MG63 (cell line): Measurements from ENCODE around the gene ACAD10. TPM values are rescaled to one million over a fixed set of nuclear protein-coding genes. Genes with fewer than 3 reads are reported as not detected.
"Not testable (repeated sequence)": the region's sequence is repeated elsewhere in the genome, so short reads cannot be mapped to it uniquely, and the experiment has no call there.

ENCODE experiments used
- DNase-seq: peaks from one replicate; pipeline ENCODE4 v3.0.0-alpha.2; 2020
- H3K27me3 ChIP-seq: fragments of 250-450 bp; sonication (Bioruptor Pico); 2 replicates; pipeline ENCODE4 v1.5.1; 2020; ENCODE audit warnings: mild to moderate bottlenecking, moderate library complexity
- H3K36me3 ChIP-seq: fragments of 250-450 bp; sonication (Bioruptor Pico); 2 replicates; pipeline ENCODE4 v1.5.1; 2020; ENCODE audit warnings: mild to moderate bottlenecking, moderate library complexity
- H3K4me3 ChIP-seq: fragments of 250-450 bp; sonication (Bioruptor Pico); 2 replicates; pipeline ENCODE4 v1.5.1; 2020; ENCODE audit warnings: mild to moderate bottlenecking, moderate library complexity
- H3K9me3 ChIP-seq: fragments of 250-450 bp; sonication (Bioruptor Pico); 2 replicates; pipeline ENCODE4 v1.5.1; 2020; ENCODE audit warnings: mild to moderate bottlenecking, moderate library complexity
- total RNA-seq: library from RNA; depleted of rRNA; stranded (reverse); fragments of >200 nt; shearing (Covaris generic); gene quantifications from 2 replicates; pipeline ENCODE4 v1.2.3, GENCODE V29; 2014; ENCODE audit warnings: low replicate concordance

The ACAD10 gene
- total RNA-seq, 1 experiment from 2014 or later, result 17.3 TPM

DNA sequence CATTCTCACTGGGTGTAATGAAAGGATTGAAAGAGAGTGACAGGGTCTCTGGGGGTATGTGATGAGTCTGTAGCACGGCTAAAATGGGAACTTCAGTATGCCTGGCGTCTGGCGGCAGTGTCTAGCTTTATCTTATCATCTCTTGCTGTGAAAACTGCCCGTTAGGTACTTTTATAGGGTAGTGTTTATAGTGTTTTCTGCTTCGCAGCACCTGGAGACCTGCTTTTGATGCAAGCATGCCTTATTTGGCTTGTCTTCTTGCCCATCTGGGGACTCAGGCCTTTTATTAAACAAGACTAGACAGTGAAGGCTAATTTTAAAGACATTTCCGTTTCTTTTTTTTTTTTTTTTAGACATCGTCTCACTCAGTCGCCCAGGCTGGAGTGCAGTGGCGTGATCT lies 44.6 kb downstream of the ACAD10 start:
- Histone ChIP-seq H3K36me3 (no peaks in the 10 kb centered on the region; the same call in 1 of the 2 replicates), H3K9me3 (no peaks in the 10 kb centered on the region), H3K4me3 (no peak overlapping the region), H3K27me3 (no peaks in the 10 kb centered on the region)
- DNase-seq, result no peak

- no peak for DNase-seq
- Histone ChIP-seq H3K36me3 (no peaks in the 10 kb centered on the region; the same call in 1 of the 2 replicates), H3K27me3 (no peaks in the 10 kb centered on the region), H3K4me3 (no peak overlapping the region), H3K9me3 (no peaks in the 10 kb centered on the region)
Measured at GRCh38 chr12:111732786-111733185, 46.9 kb downstream of the ACAD10 start.

- no peak overlapping the region for H3K4me3 ChIP-seq
- H3K36me3 ChIP-seq, result peaks cover 2% of the 10 kb centered on the region; the same call in 1 of the 2 replicates
- DNase-seq, result no peak
- no peaks in the 10 kb centered on the region for H3K9me3 ChIP-seq
- H3K27me3 ChIP-seq, result no peaks in the 10 kb centered on the region
Measured at GRCh38 chr12:111733340-111733915, 47.6 kb downstream of the ACAD10 start.

DNA sequence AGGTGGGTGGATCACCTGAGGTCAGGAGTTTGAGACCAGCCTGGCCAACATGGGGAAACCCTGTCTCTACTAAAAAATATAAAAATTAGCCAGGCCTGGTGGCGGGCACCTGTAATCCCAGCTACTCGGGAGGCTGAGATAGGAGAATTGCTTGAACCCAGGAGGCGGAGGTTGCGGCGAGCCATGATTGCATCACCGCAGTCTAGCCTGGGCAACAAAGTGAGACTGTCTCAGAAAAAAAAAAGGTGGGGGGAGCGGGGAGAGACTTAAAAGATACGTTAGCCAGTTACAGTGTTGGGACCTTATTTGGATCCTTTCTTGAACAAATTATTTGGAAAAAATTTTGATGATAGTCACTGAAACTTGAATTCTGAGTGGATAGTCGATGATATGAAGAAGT lies 53.7 kb downstream of the ACAD10 start:
- H3K27me3 ChIP-seq, DNase-seq, H3K9me3 ChIP-seq, H3K36me3 ChIP-seq, H3K4me3 ChIP-seq: not testable (repeated sequence)

DNA sequence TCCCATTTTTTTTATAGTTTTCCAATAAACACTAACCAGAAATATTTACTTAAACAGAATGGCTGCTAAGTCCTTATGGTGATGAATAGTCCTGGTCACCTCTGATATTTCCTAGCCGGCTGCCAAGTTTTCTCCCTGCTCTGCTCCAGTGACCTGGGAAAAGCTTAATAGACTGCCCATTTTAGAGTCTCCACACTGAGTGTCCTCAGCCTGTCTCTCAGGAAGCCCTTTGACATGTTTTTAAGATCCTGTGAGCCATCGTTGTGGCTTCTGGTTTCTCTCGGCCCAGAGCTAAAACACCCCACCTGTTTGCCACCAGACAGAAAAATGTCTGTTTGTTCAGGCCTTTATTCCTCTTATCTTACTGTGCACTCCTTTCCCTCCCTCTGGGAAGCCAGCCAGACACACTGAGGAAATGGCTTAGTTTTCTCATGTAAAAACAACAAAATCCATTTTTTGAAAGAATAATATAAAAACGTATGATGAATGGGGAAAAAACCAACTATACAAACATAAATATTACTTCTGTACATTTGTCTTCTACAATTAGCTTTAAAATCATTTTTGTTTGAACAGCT lies 55.5 kb downstream of the ACAD10 start:
- peaks cover 6% of the 10 kb centered on the region for H3K36me3 ChIP-seq
- no peaks in the 10 kb centered on the region for H3K27me3 ChIP-seq
- no peak for DNase-seq
- H3K4me3 ChIP-seq, result no peak overlapping the region
- no peaks in the 10 kb centered on the region for H3K9me3 ChIP-seq

DNA sequence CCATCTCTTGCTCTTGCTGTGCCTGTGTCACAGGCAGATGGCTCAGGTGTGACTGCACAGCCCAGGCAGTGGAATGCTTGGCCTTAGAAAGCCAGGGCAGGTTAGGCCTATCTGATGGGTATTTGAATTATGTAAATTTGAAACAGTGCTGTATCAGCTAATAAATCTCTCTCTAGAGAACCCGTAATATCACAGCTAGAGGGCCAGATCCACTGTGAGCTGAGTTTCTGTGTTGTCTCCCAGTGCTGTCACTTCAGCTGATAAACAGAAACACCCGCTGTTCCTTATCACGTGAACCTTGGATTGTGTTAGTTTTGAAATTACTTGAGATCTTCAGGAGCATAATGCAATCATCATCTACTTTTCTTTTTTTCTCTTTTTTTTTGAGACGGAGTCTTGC lies 59.4 kb downstream of the ACAD10 start:
- Histone ChIP-seq H3K4me3 (no peak overlapping the region), H3K27me3 (no peaks in the 10 kb centered on the region), H3K9me3 (no peaks in the 10 kb centered on the region), H3K36me3 (peaks cover 3% of the 10 kb centered on the region)
- no peak for DNase-seq

DNA sequence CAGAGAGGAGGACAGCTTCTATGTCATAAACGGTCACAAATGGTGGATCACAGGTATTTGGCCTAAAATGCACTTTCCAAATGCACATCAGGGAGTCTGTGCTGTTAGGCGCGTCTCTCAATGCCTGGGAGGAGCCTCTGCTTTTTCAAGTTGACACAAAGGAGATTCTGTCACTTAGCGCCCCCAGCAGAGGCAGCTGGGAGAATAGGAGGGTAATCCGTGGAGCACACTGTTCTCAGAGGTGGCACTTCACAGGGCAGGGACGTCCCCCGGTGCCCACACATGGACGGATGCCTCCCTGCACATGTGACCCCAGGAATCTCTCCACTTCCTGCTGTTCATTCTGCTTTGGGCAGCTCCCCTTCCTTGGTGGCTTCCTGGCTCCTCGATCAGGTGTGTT lies 61.5 kb downstream of the ACAD10 start:
- peaks cover 3% of the 10 kb centered on the region for H3K36me3 ChIP-seq
- H3K27me3 ChIP-seq, result no peaks in the 10 kb centered on the region
- H3K9me3 ChIP-seq, result no peaks in the 10 kb centered on the region
- no peak overlapping the region for H3K4me3 ChIP-seq
- no peak for DNase-seq

DNA sequence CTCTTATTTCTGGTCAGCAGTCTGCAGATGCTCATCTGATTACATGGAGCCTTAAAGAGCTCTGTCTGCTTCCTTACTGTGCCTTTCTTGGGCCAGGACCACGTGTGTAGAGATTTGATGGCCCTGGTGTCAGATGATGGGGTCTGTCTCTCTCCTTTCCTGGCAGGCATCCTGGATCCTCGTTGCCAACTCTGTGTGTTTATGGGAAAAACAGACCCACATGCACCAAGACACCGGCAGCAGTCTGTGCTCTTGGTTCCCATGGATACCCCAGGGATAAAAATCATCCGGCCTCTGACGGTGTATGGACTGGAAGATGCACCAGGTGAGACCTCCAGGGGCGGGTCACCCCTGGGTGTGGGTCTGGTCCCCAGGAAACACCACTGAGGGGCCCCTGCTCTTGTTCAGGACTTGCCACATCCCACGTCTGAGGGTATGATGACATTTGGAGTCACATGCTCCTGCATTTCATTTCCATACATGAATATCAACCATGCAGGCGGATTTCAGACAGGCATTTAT lies 62.4 kb downstream of the ACAD10 start:
- DNase-seq, result no peak
- H3K27me3 ChIP-seq, result no peaks in the 10 kb centered on the region
- H3K36me3 ChIP-seq, result peaks cover 3% of the 10 kb centered on the region
- H3K4me3 ChIP-seq, result no peak overlapping the region
- H3K9me3 ChIP-seq, result no peaks in the 10 kb centered on the region

DNA sequence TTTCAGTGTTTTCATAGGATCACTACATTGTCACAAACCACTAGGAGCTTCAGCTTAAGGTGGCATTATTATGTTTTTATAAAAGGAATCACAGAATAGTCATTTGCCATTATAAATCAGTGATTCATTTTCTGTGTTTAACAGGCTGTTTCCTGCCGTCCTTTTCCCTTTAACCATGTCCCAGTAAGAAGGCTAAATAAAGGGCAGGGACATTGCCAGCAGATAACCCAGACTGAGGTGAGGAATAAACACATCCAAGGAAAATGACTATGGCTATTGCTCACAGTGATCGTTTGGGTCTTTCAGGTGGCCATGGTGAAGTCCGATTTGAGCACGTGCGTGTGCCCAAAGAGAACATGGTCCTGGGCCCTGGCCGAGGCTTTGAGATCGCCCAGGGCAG lies 63.0 kb downstream of the ACAD10 start:
- DNase-seq, result no peak
- no peaks in the 10 kb centered on the region for H3K27me3 ChIP-seq
- H3K4me3 ChIP-seq, result no peak overlapping the region
- H3K9me3 ChIP-seq, result no peaks in the 10 kb centered on the region
- peaks cover 3% of the 10 kb centered on the region for H3K36me3 ChIP-seq

GRCh38 chr12:111749391-111749790 lies 63.5 kb downstream of the ACAD10 start:
- peaks cover 3% of the 10 kb centered on the region for H3K36me3 ChIP-seq
- no peak overlapping the region for H3K4me3 ChIP-seq
- no peak for DNase-seq
- H3K9me3 ChIP-seq, result no peaks in the 10 kb centered on the region
- no peaks in the 10 kb centered on the region for H3K27me3 ChIP-seq

DNA sequence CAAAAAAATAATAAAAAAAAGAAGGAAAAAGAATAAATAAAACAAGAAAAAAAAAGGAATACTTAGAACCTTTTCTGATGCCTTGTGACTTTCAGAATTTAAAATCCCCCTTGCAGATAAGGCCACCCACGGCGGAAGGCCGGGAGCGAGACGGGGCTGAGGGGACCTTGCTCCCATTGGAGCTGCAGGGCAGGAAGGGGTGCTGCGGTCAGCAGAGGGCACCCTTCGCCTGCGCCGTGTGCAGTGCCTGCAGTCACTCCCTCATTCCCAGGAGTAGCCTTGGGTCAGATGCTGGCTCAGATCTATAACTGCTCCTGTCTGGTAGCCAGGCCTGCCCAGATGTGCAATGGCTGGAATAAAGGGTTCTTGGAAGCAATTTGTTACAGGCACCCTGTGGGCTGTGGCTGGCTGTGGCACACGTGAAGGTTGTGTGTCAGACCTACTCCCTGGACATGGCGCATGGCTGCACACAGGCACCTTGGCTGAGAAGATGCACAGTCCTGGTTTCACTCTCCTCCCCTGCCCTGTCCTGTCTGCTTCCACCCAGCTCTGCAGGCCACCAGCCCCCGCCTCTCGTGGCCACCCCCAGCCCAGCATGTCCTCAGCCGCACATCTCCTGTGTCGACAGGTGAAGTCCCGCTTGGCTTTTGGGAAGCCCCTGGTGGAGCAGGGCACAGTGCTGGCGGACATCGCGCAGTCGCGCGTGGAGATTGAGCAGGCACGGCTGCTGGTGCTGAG lies 67.5 kb downstream of the ACAD10 start:
- peak; percentile 49 for DNase-seq
- Histone ChIP-seq H3K27me3 (no peaks in the 10 kb centered on the region), H3K4me3 (no peak overlapping the region), H3K36me3 (no peaks in the 10 kb centered on the region), H3K9me3 (no peaks in the 10 kb centered on the region)

GRCh38 chr12:111754671-111755070 lies 68.8 kb downstream of the ACAD10 start:
- DNase-seq, result no peak
- Histone ChIP-seq H3K9me3 (no peaks in the 10 kb centered on the region), H3K4me3 (no peak overlapping the region), H3K36me3 (no peaks in the 10 kb centered on the region), H3K27me3 (no peaks in the 10 kb centered on the region)

GRCh38 chr12:111756196-111756595 lies 70.3 kb downstream of the ACAD10 start:
- Histone ChIP-seq H3K36me3 (no peaks in the 10 kb centered on the region), H3K4me3 (no peak overlapping the region), H3K9me3 (no peaks in the 10 kb centered on the region), H3K27me3 (no peaks in the 10 kb centered on the region)
- no peak for DNase-seq

GRCh38 chr12:111756681-111757080 lies 70.8 kb downstream of the ACAD10 start:
- Histone ChIP-seq H3K36me3 (no peaks in the 10 kb centered on the region), H3K9me3 (no peaks in the 10 kb centered on the region), H3K4me3 (no peak overlapping the region), H3K27me3 (no peaks in the 10 kb centered on the region)
- DNase-seq, result no peak

DNA sequence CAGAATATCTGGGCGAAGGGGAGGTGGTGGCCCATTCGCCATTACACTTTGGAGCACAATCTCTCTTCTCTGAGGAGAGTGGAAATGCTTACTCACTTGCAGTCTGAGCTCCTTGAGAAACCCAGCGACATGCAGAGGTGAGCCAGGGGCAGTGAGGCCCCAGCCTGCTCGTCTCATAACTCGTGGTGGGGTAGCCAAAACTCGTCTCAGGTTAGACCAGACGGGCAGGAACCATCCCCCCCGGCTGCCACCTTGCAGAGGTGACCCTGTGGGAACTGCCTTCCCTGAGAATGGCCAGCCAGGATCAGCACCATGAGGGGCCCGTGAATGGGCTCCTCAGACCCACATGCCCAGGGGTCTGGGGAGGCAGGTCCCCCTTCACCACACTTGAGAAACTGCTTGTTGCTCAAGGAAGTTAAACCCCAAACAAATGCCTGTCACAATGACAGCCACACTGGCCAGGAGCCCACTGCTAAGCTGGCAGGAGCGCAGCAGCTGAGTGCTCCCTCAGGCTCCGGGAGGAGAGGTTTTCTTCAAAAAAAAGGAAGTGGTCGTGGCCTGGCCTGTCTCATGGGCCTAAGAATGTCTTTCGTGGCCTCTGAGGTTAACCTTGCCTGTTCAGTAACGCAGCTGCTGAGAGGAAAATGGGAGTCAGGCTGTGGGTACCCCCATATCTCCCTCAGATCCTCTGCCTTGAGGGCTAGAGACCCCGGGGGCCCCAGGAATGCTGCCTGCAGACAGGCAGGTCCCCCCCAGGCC lies 71.7 kb downstream of the ACAD10 start:
- Histone ChIP-seq H3K4me3 (no peak overlapping the region), H3K27me3 (no peaks in the 10 kb centered on the region), H3K9me3 (no peaks in the 10 kb centered on the region), H3K36me3 (no peaks in the 10 kb centered on the region)
- no peak for DNase-seq

DNA sequence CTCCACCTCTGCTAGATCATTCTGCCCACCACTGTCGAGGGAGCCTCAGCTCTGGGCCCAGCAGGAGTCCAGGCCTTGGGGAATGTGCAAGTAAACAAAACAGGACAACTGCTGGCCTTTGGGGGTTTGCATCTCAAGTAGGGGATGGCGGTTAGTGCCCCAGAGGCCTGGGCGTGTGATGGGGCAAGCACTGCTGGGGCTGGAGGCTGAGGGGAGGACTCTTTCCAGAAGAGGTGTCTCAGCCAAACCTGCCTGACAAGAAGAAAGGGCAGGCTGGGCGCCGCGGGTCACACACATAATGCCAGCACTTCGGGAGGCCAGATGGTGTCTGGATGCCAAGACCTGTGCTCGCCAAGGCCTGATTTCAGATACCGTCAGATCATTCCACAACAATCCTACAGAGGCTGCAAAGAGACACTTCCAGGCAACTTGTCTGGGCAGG lies 72.3 kb downstream of the ACAD10 start:
- DNase-seq, result no peak
- H3K9me3 ChIP-seq, result no peaks in the 10 kb centered on the region

GRCh38 chr12:111759271-111759670 lies 73.4 kb downstream of the ACAD10 start:
- Histone ChIP-seq H3K4me3 (no peak overlapping the region), H3K27me3 (no peaks in the 10 kb centered on the region), H3K9me3 (no peaks in the 10 kb centered on the region), H3K36me3 (no peaks in the 10 kb centered on the region)
- DNase-seq, result no peak

More for the DNA sequence above, 72.3 kb downstream of the ACAD10 start:
- no peaks in the 10 kb centered on the region for H3K36me3 ChIP-seq
- no peak overlapping the region for H3K4me3 ChIP-seq
- no peaks in the 10 kb centered on the region for H3K27me3 ChIP-seq
